Suprapubic skin (tissue), 4 donors: ENCODE data around the gene PLA1A. TPM values are rescaled to one million over a fixed set of nuclear protein-coding genes. Genes with fewer than 3 reads are reported as not detected.

ENCODE experiments used
- DNase-seq, 2 donors: peaks; one replicate each; pipeline ENCODE4 v3.0.0-alpha.2; 2019; ENCODE audit warnings: low spot score in 2 of 2
- H3K27ac ChIP-seq: fragments of 200-600 bp; sonication (generic); one replicate; pipeline ENCODE4 v1.5.1; 2019
- H3K27me3 ChIP-seq: fragments of 200-600 bp; sonication (generic); one replicate; pipeline ENCODE4 v1.5.1; 2019
- H3K36me3 ChIP-seq: fragments of 200-600 bp; sonication (generic); one replicate; pipeline ENCODE4 v1.5.1; 2019
- H3K4me1 ChIP-seq: fragments of 200-600 bp; sonication (generic); one replicate; pipeline ENCODE4 v1.5.1; 2019
- H3K4me3 ChIP-seq: fragments of 200-600 bp; sonication (generic); one replicate; pipeline ENCODE4 v1.5.1; 2019; ENCODE audit warnings: mild to moderate bottlenecking
- H3K9me3 ChIP-seq: fragments of 200-600 bp; sonication (generic); one replicate; pipeline ENCODE4 v1.5.1; 2019
- CTCF ChIP-seq, 2 donors: fragments of 200-600 bp in 1 of 2; fragments of 450-650 bp in 1 of 2; sonication (generic) in 1 of 2; IDR thresholded peaks; one replicate each; pipeline ENCODE4 v1.5.1; 2016 to 2019; ENCODE audit warnings: antibody characterized with exemption in 2 of 2, mild to moderate bottlenecking in 1 of 2, moderate library complexity in 1 of 2
- EP300 ChIP-seq: sonication (generic); formaldehyde crosslinking; IDR thresholded peaks from one replicate; pipeline ENCODE4 v1.6.1; 2017; ENCODE audit warnings: antibody characterized with exemption
- POLR2A ChIP-seq, 2 donors: fragments of 450-650 bp; IDR thresholded peaks; one replicate each; pipeline ENCODE4 v1.6.1; 2017; ENCODE audit warnings: antibody characterized with exemption in 2 of 2, mild to moderate bottlenecking in 2 of 2, moderate library complexity in 2 of 2
- POLR2AphosphoS5 ChIP-seq, 3 donors: sonication (generic); formaldehyde crosslinking; IDR thresholded peaks; one replicate each; pipeline ENCODE4 v1.6.1; 2017; ENCODE audit warnings: antibody characterized with exemption in 3 of 3
- WGBS: methylation state at CpG from one replicate; pipeline ENCODE4 v1.1.5; 2018; 5-methylcytosine and 5-hydroxymethylcytosine counted together
- total RNA-seq, 4 donors: library from RNA; depleted of rRNA; stranded (reverse); fragments of >200 nt; gene quantifications; one replicate each; pipeline ENCODE4 v1.1.0, GENCODE V29; 2016

The PLA1A gene
- total RNA-seq, 4 donors from 2014 or later = 0.39 to 1.8 (median 1.4) TPM; not detected in 1

- no peaks in the 10 kb centered on the region for H3K27me3 ChIP-seq
- no peak overlapping the region for H3K27ac ChIP-seq
- no peak overlapping the region for H3K4me3 ChIP-seq
- peaks cover 3% of the 10 kb centered on the region for H3K4me1 ChIP-seq
- DNase-seq = no peak
- no peaks in the 10 kb centered on the region for H3K9me3 ChIP-seq
- 92% methylated on average over 11 of the region's 11 CpGs for WGBS
- H3K36me3 ChIP-seq = no peaks in the 10 kb centered on the region
- TF ChIP-seq POLR2A (IDR thresholded peaks at IDR 0.05) (no peak), POLR2AphosphoS5 (IDR thresholded peaks at IDR 0.05) (no peak), EP300 (no peak), CTCF (IDR thresholded peaks at IDR 0.05) (no peak)
These were observed 11.7 kb upstream of the PLA1A start for GRCh38 chr3:119585856-119586570.

- no peaks in the 10 kb centered on the region for H3K36me3 ChIP-seq
- H3K9me3 ChIP-seq = no peaks in the 10 kb centered on the region
- no peak for DNase-seq
- H3K4me1 ChIP-seq = peaks cover 3% of the 10 kb centered on the region
- H3K4me3 ChIP-seq = no peak overlapping the region
- no peak overlapping the region for H3K27ac ChIP-seq
- WGBS = 87% methylated on average over 3 of the region's 3 CpGs
- no peak for TF ChIP-seq POLR2A (IDR thresholded peaks at IDR 0.05)
- TF ChIP-seq EP300 = no peak
- TF ChIP-seq CTCF (IDR thresholded peaks at IDR 0.05) = no peak
- no peak for TF ChIP-seq POLR2AphosphoS5 (IDR thresholded peaks at IDR 0.05)
- no peaks in the 10 kb centered on the region for H3K27me3 ChIP-seq
These were observed 10.9 kb upstream of the PLA1A start for GRCh38 chr3:119586733-119587172.

- Histone ChIP-seq H3K36me3 (no peaks in the 10 kb centered on the region), H3K27ac (no peak overlapping the region), H3K4me3 (no peak overlapping the region), H3K9me3 (no peaks in the 10 kb centered on the region), H3K4me1 (peaks cover 3% of the 10 kb centered on the region), H3K27me3 (no peaks in the 10 kb centered on the region)
- 73% methylated on average over 3 of the region's 3 CpGs for WGBS
- DNase-seq = peak in 1 of 2 donors; percentile 68
- TF ChIP-seq POLR2A (IDR thresholded peaks at IDR 0.05) (no peak), CTCF (IDR thresholded peaks at IDR 0.05) (no peak), EP300 (no peak), POLR2AphosphoS5 (IDR thresholded peaks at IDR 0.05) (no peak)
These were observed 9.6 kb upstream of the PLA1A start for GRCh38 chr3:119588112-119588511.

- Histone ChIP-seq H3K9me3 (no peaks in the 10 kb centered on the region), H3K4me1 (peaks cover 3% of the 10 kb centered on the region), H3K27me3 (no peaks in the 10 kb centered on the region), H3K27ac (no peak overlapping the region), H3K36me3 (no peaks in the 10 kb centered on the region), H3K4me3 (no peak overlapping the region)
- 70% methylated on average over 6 of the region's 6 CpGs for WGBS
- DNase-seq = no peak
- TF ChIP-seq POLR2AphosphoS5 (IDR thresholded peaks at IDR 0.05) = no peak
- TF ChIP-seq EP300 = no peak
- no peak for TF ChIP-seq POLR2A (IDR thresholded peaks at IDR 0.05)
- no peak for TF ChIP-seq CTCF (IDR thresholded peaks at IDR 0.05)
These were observed 8.4 kb upstream of the PLA1A start for GRCh38 chr3:119589102-119589773.

GRCh38 chr3:119590706-119591105 lies 7.0 kb upstream of the PLA1A start:
- DNase-seq = no peak
- Histone ChIP-seq H3K4me1 (peaks cover 3% of the 10 kb centered on the region), H3K27me3 (no peaks in the 10 kb centered on the region), H3K36me3 (no peaks in the 10 kb centered on the region), H3K4me3 (no peak overlapping the region), H3K27ac (no peak overlapping the region), H3K9me3 (no peaks in the 10 kb centered on the region)
- WGBS = 73% methylated on average over 1 of the region's 1 CpG
- TF ChIP-seq POLR2A (IDR thresholded peaks at IDR 0.05) (no peak), CTCF (IDR thresholded peaks at IDR 0.05) (no peak), EP300 (no peak), POLR2AphosphoS5 (IDR thresholded peaks at IDR 0.05) (no peak)
